Right lobe of liver (tissue), 4 donors: ENCODE data around the gene HAP1.

ENCODE experiments used
- POLR2A ChIP-seq: fragments of 450-650 bp; IDR thresholded peaks from one replicate; pipeline ENCODE4 v1.6.1; 2017; ENCODE audit warnings: antibody characterized with exemption, mild to moderate bottlenecking
- TF ChIP-seq, protein P1 (sequence below), 4 donors: fragments of 200-600 bp in 3 of 4; fragments of 450-650 bp in 1 of 4; IDR thresholded peaks; one replicate each; pipeline versions ENCODE4 v1.5.1 to v1.8.0; 2016 to 2022; ENCODE audit warnings: antibody characterized with exemption in 4 of 4, mild to moderate bottlenecking in 2 of 4
- donor health status: DM: no; HTN: no; CAD: no.
- donor health status: DM: no; HTN: no; CAD: no.
- donor health status: DM: no; HTN: yes; CAD: no.

DNA sequence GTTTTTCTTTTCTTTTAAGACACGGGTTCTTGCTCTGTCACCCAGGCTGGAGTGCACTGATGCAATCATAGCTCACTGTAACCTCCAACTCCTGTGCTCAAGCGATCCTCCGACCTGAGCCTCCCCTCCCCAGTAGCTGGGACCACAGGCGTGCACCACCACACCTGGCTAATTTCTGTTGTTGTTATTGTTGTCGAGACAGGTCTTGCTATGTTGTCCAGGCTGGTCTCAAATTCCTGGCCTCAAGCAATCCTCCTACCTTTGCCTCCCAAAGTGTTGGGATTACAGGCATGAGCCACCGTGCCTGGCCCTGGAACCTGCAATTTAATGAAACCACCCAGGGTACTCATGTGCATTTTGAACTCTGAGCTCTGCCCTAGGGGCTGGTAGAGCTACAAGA, 27.9 kb upstream of the HAP1 start:
- TF ChIP-seq, protein P1, sequence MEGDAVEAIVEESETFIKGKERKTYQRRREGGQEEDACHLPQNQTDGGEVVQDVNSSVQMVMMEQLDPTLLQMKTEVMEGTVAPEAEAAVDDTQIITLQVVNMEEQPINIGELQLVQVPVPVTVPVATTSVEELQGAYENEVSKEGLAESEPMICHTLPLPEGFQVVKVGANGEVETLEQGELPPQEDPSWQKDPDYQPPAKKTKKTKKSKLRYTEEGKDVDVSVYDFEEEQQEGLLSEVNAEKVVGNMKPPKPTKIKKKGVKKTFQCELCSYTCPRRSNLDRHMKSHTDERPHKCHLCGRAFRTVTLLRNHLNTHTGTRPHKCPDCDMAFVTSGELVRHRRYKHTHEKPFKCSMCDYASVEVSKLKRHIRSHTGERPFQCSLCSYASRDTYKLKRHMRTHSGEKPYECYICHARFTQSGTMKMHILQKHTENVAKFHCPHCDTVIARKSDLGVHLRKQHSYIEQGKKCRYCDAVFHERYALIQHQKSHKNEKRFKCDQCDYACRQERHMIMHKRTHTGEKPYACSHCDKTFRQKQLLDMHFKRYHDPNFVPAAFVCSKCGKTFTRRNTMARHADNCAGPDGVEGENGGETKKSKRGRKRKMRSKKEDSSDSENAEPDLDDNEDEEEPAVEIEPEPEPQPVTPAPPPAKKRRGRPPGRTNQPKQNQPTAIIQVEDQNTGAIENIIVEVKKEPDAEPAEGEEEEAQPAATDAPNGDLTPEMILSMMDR (IDR thresholded peaks at IDR 0.05), result no peak
- TF ChIP-seq POLR2A, result no peak
